Measurements from ENCODE around the gene VEPH1.
A peak's percentile ranks its signal among the peaks of the same experiment; 100 is the strongest.

VEPH1 gene

GRCh38 chr3:157257101-157257500 lies 246.1 kb downstream of the VEPH1 start:
- no peak for DNase-seq (ENCODE audit: low read depth)

- no peak for DNase-seq (ENCODE audit: low read depth)
Observed at GRCh38 chr3:157255797-157256196, 247.4 kb downstream of the VEPH1 start.

GRCh38 chr3:157251685-157252084 lies 251.5 kb downstream of the VEPH1 start:
- DNase-seq (ENCODE audit: low read depth), result no peak

GRCh38 chr3:157249606-157250005 lies 253.6 kb downstream of the VEPH1 start:
- DNase-seq (ENCODE audit: low read depth), result no peak

GRCh38 chr3:157248590-157249422 lies 254.4 kb downstream of the VEPH1 start:
- DNase-seq (ENCODE audit: low read depth), result no peak

- no peak for DNase-seq (ENCODE audit: low read depth)
Observed at GRCh38 chr3:157247391-157247790, 255.8 kb downstream of the VEPH1 start.

GRCh38 chr3:157242836-157243235 lies 260.4 kb downstream of the VEPH1 start:
- no peak for DNase-seq (ENCODE audit: low read depth)

- DNase-seq (ENCODE audit: low read depth), result no peak
Observed at GRCh38 chr3:157241599-157241998, 261.6 kb downstream of the VEPH1 start.

GRCh38 chr3:157240408-157240807 lies 262.8 kb downstream of the VEPH1 start:
- DNase-seq (ENCODE audit: low read depth), result no peak

- DNase-seq (ENCODE audit: low read depth), result peak; percentile 50
Observed at GRCh38 chr3:157239082-157239704, 264.0 kb downstream of the VEPH1 start.

GRCh38 chr3:157238457-157238856 lies 264.8 kb downstream of the VEPH1 start:
- DNase-seq (ENCODE audit: low read depth), result no peak

GRCh38 chr3:157237886-157238285 lies 265.3 kb downstream of the VEPH1 start:
- DNase-seq (ENCODE audit: low read depth), result no peak

- no peak for DNase-seq (ENCODE audit: low read depth)
Observed at GRCh38 chr3:157235291-157235690, 267.9 kb downstream of the VEPH1 start.

- no peak for DNase-seq (ENCODE audit: low read depth)
Observed at GRCh38 chr3:157233923-157234322, 269.3 kb downstream of the VEPH1 start.

- no peak for DNase-seq (ENCODE audit: low read depth)
Observed at GRCh38 chr3:157232141-157232540, 271.1 kb downstream of the VEPH1 start.

GRCh38 chr3:157231071-157231470 lies 272.1 kb downstream of the VEPH1 start:
- DNase-seq (ENCODE audit: low read depth), result no peak

- DNase-seq (ENCODE audit: low read depth), result no peak
Observed at GRCh38 chr3:157226173-157226847, 276.9 kb downstream of the VEPH1 start.

GRCh38 chr3:157225001-157225400 lies 278.2 kb downstream of the VEPH1 start:
- DNase-seq (ENCODE audit: low read depth), result no peak

- no peak for DNase-seq (ENCODE audit: low read depth)
Observed at GRCh38 chr3:157220883-157221282, 282.3 kb downstream of the VEPH1 start.

- DNase-seq (ENCODE audit: low read depth), result no peak
Observed at GRCh38 chr3:157220211-157220610, 283.0 kb downstream of the VEPH1 start.

GRCh38 chr3:157219215-157219614 lies 284.0 kb downstream of the VEPH1 start:
- DNase-seq (ENCODE audit: low read depth), result no peak

Measured in stimulated activated CD8-positive, alpha-beta memory T cell treated with anti-CD3 and anti-CD28 coated beads, Interleukin-7, amount 100 ng/mL, for 24 hours (primary cell).